GM18519 (cell line): Measurements from ENCODE around the gene HOXC9.

Experiments
- ATAC-seq: cut with Tn5 transposase; IDR thresholded peaks from one replicate; pipeline ENCODE4 v1.9.1; 2021; ENCODE audit warnings: mild to moderate bottlenecking, moderate library complexity; ENCODE audit not compliant: unreplicated experiment, low FRiP score

HOXC9 gene

GRCh38 chr12:53975479-53976152, 24.3 kb upstream of the HOXC9 start:
- no peak for ATAC-seq

GRCh38 chr12:53976172-53976822, 23.7 kb upstream of the HOXC9 start:
- ATAC-seq: no peak

- no peak for ATAC-seq
These were observed 23.0 kb upstream of the HOXC9 start for GRCh38 chr12:53976823-53977595.

GRCh38 chr12:53977596-53978445, 22.1 kb upstream of the HOXC9 start:
- no peak for ATAC-seq

- no peak for ATAC-seq
These were observed 21.2 kb upstream of the HOXC9 start for GRCh38 chr12:53978477-53979356.

- no peak for ATAC-seq
These were observed 19.7 kb upstream of the HOXC9 start for GRCh38 chr12:53980104-53980801.

GRCh38 chr12:53980802-53981496, 19.0 kb upstream of the HOXC9 start:
- ATAC-seq: no peak

GRCh38 chr12:53981634-53982565, 18.1 kb upstream of the HOXC9 start:
- ATAC-seq: no peak

- no peak for ATAC-seq
These were observed 17.1 kb upstream of the HOXC9 start for GRCh38 chr12:53982648-53983567.

- no peak for ATAC-seq
These were observed 16.4 kb upstream of the HOXC9 start for GRCh38 chr12:53983568-53983949.

- no peak for ATAC-seq
These were observed 15.9 kb upstream of the HOXC9 start for GRCh38 chr12:53983950-53984572.

- no peak for ATAC-seq
These were observed 14.9 kb upstream of the HOXC9 start, which contains the start of gene HOXC10 for GRCh38 chr12:53984901-53985691. HOXC10 (plus strand) TSS chr12:53985146; CDS start chr12:53985260, 114 bp downstream.

GRCh38 chr12:53985692-53985993, 14.3 kb upstream of the HOXC9 start:
- ATAC-seq: no peak

GRCh38 chr12:53985994-53986685, 13.8 kb upstream of the HOXC9 start:
- ATAC-seq: no peak
